Measurements from ENCODE around the gene IRF4. TPM values are rescaled to one million over a fixed set of nuclear protein-coding genes. Genes with fewer than 3 reads are reported as not detected.

Gene IRF4
- total and polyA plus RNA-seq, 2 donors (not counting 1 experiment from before 2014, with no cell fraction given): 75.7 to 142 TPM

DNA sequence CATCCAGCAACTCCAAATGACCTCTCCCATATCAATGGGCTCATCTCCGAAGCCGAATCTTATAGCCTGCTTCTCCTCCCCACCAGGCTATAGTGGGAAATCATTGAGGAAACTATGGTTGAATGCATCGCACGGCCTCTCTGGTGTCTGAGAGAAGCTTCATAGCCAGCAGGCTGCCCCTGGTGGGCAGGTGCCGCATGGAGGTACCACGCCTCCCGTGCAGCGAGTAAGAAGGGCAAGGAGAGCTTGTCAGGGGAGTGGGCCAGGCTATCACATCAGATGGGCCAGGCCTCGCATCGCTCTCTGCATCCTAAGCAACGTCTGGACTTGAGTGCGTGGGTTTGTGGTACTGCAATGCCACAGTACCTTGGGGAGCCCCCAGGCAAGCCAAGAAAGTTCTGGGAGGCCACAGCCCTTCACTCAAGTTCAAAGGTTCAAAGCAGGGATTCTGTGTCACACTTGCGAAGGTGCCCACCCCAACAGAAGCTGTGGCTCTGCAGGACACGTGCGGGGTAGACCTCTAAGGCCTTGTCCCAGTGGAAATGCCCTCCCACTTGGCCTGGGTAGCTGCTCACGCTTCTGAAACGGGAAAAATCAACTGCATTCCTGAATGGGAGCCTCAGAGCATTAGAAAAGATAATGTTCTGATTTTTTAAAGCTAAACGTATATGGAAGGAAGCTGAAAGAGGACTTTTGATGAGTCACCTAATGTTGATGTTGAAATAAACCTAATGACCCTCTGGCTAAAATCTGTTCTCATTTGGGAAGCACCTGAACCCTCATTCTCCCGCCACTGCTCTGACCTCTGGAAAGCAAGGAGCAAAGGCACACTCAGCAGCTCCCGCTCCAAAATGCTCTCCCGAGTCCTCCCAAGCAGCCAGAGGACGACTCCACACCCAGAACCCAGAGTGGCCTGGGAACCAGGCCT is 8.4 kb upstream of the IRF4 start:
- H3K4me3 ChIP-seq (ENCODE audit: control extremely low read depth in 1 of 5, extremely low read depth in 1 of 5, insufficient read depth in 1 of 5, low read depth in 2 of 5, low read length in 4 of 5): no peak overlapping the region
- no peak for TF ChIP-seq EZH2 (IDR thresholded peaks at IDR 0.05; ENCODE audit: borderline replicate concordance, insufficient read depth, low read depth, low read length, poor library complexity, severe bottlenecking)
- TF ChIP-seq, protein P1, sequence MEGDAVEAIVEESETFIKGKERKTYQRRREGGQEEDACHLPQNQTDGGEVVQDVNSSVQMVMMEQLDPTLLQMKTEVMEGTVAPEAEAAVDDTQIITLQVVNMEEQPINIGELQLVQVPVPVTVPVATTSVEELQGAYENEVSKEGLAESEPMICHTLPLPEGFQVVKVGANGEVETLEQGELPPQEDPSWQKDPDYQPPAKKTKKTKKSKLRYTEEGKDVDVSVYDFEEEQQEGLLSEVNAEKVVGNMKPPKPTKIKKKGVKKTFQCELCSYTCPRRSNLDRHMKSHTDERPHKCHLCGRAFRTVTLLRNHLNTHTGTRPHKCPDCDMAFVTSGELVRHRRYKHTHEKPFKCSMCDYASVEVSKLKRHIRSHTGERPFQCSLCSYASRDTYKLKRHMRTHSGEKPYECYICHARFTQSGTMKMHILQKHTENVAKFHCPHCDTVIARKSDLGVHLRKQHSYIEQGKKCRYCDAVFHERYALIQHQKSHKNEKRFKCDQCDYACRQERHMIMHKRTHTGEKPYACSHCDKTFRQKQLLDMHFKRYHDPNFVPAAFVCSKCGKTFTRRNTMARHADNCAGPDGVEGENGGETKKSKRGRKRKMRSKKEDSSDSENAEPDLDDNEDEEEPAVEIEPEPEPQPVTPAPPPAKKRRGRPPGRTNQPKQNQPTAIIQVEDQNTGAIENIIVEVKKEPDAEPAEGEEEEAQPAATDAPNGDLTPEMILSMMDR (IDR thresholded peaks at IDR 0.05): no peak
- Mint-ChIP-seq H3K4me3 (no peak overlapping the region), H3K27me3 (no peaks in the 10 kb centered on the region), H3K9me3 (ENCODE audit: insufficient read depth) (no peaks in the 10 kb centered on the region), H3K4me1 (peaks cover 23% of the 10 kb centered on the region), H3K27ac (no peak overlapping the region)
- ChIA-PET CTCF (interaction anchor here (0.9 to 1.3 kb wide), 4 partner anchors 9 to 194 kb away, joined by 3 to 5 read pairs (median 3); no protein-coding TSS in a partner anchor), POLR2A (interaction anchor here (1.4 to 1.7 kb wide), 2 partner anchors 9 to 90 kb away, joined by 3 to 6 read pairs; partner anchors contain the start of gene IRF4)
- H3K27ac ChIP-seq (ENCODE audit: low read length in 2 of 2): no peak overlapping the region
- H4K20me1 ChIP-seq (ENCODE audit: control insufficient read depth, insufficient read depth, low read length, poor library complexity, severe bottlenecking): no peaks in the 10 kb centered on the region
- ATAC-seq (ENCODE audit: low read depth) (no peak), DNase-seq (no peak)
- 92% methylated on average over 19 of the region's 22 CpGs for WGBS (ENCODE audit: insufficient coverage)
- no peaks in the 10 kb centered on the region for H3K27me3 ChIP-seq (replicated peaks in 1 of 4; ENCODE audit: control extremely low read depth in 1 of 4, control insufficient read depth in 3 of 4, insufficient read depth in 4 of 4, low read length in 3 of 4)
- peaks cover 0 to 31% (median 0%) of the 10 kb centered on the region in 3 donors for H3K9me3 ChIP-seq (ENCODE audit: control extremely low read depth in 1 of 3, control insufficient read depth in 2 of 3, insufficient read depth in 1 of 3, low read length in 2 of 3)
- H3K9ac ChIP-seq (ENCODE audit: low read length): no peak overlapping the region
- peaks cover 23 to 26% of the 10 kb centered on the region in 2 donors for H3K4me1 ChIP-seq (ENCODE audit: control insufficient read depth in 2 of 2, insufficient read depth in 2 of 2, low read length in 2 of 2)
- intact Hi-C loops (cut with micrococcal nuclease): no loop called here
- H3K36me3 ChIP-seq (replicated peaks in 1 of 2; ENCODE audit: control extremely low read depth in 1 of 2, control insufficient read depth in 1 of 2, extremely low read depth in 1 of 2, insufficient read depth in 2 of 2, low read length in 1 of 2): no peaks in the 10 kb centered on the region
- H3K79me2 ChIP-seq (ENCODE audit: control insufficient read depth, insufficient read depth, low read length): no peaks in the 10 kb centered on the region
- H2AFZ ChIP-seq (ENCODE audit: insufficient read depth, low read depth, low read length, poor library complexity, severe bottlenecking): no peak overlapping the region
- H3K4me2 ChIP-seq (replicated peaks; ENCODE audit: low read depth, low read length, poor library complexity, severe bottlenecking): no peak overlapping the region

DNA sequence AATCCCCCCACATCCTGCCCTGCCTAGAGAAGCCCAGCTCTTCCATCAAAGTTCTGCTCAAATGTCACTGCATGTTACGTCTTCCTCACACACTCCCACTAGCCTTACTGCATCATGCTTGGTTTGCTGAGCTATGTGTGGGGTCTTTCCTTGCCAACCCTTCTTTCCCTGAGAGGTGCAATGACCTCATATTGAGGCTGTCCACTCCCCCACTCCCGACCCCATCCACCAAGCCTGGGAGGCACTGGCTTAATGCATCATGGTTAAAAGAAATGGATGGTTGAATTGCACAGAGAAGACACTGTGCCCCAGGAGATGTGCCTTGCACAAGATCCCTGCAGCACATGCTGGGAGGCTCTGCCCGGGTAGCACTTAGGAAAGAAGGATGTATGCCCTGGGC is 7.7 kb upstream of the IRF4 start:
- ChIA-PET CTCF (interaction anchor here (1.0 to 1.3 kb wide), 3 partner anchors 16 to 166 kb away, joined by 3 to 5 read pairs (median 3); no protein-coding TSS in a partner anchor), POLR2A (interaction anchor here (1.4 to 1.7 kb wide), 2 partner anchors 8 to 90 kb away, joined by 3 to 6 read pairs; partner anchors contain the start of gene IRF4)
- no peak overlapping the region for H3K9ac ChIP-seq (ENCODE audit: low read length)
- WGBS (ENCODE audit: insufficient coverage): no CpG with 5 or more reads among the region's 3 CpGs
- Mint-ChIP-seq H3K9me3 (ENCODE audit: insufficient read depth) (no peaks in the 10 kb centered on the region), H3K27ac (no peak overlapping the region), H3K4me3 (no peak overlapping the region), H3K4me1 (peaks cover 18% of the 10 kb centered on the region), H3K27me3 (no peaks in the 10 kb centered on the region)
- no peaks in the 10 kb centered on the region for H4K20me1 ChIP-seq (ENCODE audit: control insufficient read depth, insufficient read depth, low read length, poor library complexity, severe bottlenecking)
- DNase-seq (no peak), ATAC-seq (ENCODE audit: low read depth) (no peak)
- no peak overlapping the region for H2AFZ ChIP-seq (ENCODE audit: insufficient read depth, low read depth, low read length, poor library complexity, severe bottlenecking)
- TF ChIP-seq, protein P1 (IDR thresholded peaks at IDR 0.05): no peak
- no peak for TF ChIP-seq EZH2 (IDR thresholded peaks at IDR 0.05; ENCODE audit: borderline replicate concordance, insufficient read depth, low read depth, low read length, poor library complexity, severe bottlenecking)
- H3K36me3 ChIP-seq (replicated peaks in 1 of 2; ENCODE audit: control extremely low read depth in 1 of 2, control insufficient read depth in 1 of 2, extremely low read depth in 1 of 2, insufficient read depth in 2 of 2, low read length in 1 of 2): no peaks in the 10 kb centered on the region
- no peak overlapping the region for H3K27ac ChIP-seq (ENCODE audit: low read length in 2 of 2)
- H3K79me2 ChIP-seq (ENCODE audit: control insufficient read depth, insufficient read depth, low read length): no peaks in the 10 kb centered on the region
- no peak overlapping the region for H3K4me3 ChIP-seq (ENCODE audit: control extremely low read depth in 1 of 5, extremely low read depth in 1 of 5, insufficient read depth in 1 of 5, low read depth in 2 of 5, low read length in 4 of 5)
- no peaks in the 10 kb centered on the region for H3K27me3 ChIP-seq (replicated peaks in 1 of 4; ENCODE audit: control extremely low read depth in 1 of 4, control insufficient read depth in 3 of 4, insufficient read depth in 4 of 4, low read length in 3 of 4)
- no peak overlapping the region for H3K4me2 ChIP-seq (replicated peaks; ENCODE audit: low read depth, low read length, poor library complexity, severe bottlenecking)
- peaks cover 16 to 19% of the 10 kb centered on the region in 2 donors for H3K4me1 ChIP-seq (ENCODE audit: control insufficient read depth in 2 of 2, insufficient read depth in 2 of 2, low read length in 2 of 2)
- intact Hi-C loops (cut with micrococcal nuclease): no loop called here
- peaks cover 0 to 26% (median 0%) of the 10 kb centered on the region in 3 donors for H3K9me3 ChIP-seq (ENCODE audit: control extremely low read depth in 1 of 3, control insufficient read depth in 2 of 3, insufficient read depth in 1 of 3, low read length in 2 of 3)

Measured in B cell (primary cell).